GM12872 (cell line): ENCODE measurements around the gene RAB40C.

Experiments used
- TF ChIP-seq, protein P1 (sequence below): IDR thresholded peaks from 3 replicates; pipeline ENCODE4 v1.5.1; 2011; ENCODE audit warnings: low read depth, mild to moderate bottlenecking, low read length, moderate library complexity; ENCODE audit not compliant: insufficient read depth

Gene RAB40C

DNA sequence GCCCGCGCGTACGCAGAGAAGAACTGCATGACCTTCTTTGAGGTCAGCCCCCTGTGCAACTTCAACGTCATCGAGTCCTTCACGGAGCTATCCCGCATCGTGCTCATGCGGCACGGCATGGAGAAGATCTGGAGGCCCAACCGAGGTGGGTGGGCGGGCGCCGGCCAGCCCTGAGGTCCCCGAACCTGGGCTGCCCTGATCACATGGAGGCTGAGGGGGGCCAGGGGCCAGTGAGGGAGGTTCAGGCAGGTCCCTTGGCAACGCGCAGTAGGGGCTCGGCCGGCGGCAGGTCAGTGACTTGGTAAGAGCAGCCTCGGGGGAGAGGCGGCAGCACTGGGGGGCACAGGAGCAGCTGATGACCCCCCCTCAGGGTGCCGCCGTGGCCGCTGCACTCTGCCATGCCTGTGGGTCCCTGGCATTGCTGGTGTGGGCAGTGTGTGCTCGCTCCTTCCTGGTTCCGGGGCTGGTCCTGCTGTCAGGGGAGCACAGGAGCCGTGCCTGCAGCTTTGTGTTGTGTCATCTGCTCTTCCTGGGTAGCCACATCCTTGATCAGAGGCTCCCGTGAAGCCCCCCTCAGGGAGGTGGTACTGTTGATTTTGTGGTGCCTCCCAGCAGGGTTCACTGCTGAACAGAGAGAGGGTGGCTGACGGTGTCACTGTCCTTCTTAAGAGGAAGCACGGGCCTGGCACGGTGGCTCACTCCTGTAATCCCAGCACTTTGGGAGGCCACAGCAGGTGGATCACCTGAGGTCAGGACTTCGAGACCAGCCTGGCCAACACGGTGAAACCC is 36.3 kb downstream of the RAB40C start:
- TF ChIP-seq, protein P1, sequence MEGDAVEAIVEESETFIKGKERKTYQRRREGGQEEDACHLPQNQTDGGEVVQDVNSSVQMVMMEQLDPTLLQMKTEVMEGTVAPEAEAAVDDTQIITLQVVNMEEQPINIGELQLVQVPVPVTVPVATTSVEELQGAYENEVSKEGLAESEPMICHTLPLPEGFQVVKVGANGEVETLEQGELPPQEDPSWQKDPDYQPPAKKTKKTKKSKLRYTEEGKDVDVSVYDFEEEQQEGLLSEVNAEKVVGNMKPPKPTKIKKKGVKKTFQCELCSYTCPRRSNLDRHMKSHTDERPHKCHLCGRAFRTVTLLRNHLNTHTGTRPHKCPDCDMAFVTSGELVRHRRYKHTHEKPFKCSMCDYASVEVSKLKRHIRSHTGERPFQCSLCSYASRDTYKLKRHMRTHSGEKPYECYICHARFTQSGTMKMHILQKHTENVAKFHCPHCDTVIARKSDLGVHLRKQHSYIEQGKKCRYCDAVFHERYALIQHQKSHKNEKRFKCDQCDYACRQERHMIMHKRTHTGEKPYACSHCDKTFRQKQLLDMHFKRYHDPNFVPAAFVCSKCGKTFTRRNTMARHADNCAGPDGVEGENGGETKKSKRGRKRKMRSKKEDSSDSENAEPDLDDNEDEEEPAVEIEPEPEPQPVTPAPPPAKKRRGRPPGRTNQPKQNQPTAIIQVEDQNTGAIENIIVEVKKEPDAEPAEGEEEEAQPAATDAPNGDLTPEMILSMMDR, result no peak

DNA sequence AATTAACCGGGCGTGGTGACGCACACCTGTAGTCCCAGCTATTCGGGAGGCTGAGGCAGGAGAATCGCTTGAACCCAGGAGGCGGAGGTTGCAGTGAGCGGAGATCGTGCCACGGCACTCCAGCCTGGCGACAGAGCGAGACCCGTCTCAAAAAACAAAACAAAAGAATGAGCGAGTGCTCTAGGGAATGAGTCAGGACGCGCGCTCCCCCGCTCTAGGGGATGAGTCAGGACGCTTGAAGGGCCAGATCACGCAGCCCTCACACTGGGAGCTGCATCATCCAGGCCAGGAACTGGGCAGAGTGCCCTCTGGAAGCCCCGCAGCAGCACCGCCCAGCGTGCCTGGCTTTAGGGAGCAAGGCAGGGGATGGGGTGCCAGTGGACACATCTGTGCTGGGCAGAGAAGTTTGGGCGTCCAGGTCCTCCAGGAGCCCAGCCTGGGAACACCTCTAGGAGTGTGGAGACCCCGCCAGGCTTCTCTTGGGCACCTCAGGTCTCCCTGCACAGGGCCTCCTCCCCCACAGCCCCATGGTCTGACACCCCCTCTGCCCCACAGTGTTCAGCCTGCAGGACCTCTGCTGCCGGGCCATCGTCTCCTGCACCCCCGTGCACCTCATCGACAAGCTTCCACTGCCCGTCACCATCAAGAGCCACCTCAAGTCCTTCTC is 37.1 kb downstream of the RAB40C start:
- TF ChIP-seq, protein P1, result no peak

DNA sequence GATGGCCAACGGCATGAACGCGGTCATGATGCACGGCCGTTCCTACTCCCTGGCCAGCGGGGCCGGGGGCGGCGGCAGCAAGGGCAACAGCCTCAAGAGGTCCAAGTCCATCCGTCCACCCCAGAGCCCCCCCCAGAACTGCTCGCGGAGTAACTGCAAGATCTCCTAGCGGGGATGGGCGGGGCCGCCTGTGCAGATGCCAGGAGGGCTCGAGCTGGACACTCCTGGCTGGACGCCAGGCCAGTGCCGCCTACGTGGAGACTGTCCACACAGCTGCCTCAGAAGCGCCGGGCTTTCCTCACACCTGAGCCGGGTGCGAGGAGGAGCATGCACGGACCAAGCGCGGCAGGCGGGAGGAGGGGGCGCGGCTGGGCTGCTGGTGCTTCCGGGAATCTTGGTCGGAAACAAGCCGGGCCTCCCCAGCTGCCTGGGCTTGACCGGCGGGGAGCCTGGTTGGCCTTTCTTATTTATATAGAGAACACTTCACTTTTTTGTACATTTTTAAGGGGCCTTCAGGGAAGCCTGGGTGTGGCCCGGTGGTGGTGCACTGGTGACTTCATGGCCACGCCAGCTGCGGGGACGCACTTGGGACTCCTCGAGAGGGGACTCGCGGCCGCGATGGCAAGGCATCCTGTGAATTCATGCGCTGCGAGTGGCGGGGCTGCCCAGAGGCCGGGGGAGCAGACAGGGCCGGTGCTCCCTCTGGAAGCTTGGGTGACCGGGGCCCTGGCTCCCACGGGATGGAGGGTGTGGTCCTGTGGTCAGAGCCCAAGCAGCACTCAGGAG is 37.8 kb downstream of the RAB40C start:
- TF ChIP-seq, protein P1, result no peak

DNA sequence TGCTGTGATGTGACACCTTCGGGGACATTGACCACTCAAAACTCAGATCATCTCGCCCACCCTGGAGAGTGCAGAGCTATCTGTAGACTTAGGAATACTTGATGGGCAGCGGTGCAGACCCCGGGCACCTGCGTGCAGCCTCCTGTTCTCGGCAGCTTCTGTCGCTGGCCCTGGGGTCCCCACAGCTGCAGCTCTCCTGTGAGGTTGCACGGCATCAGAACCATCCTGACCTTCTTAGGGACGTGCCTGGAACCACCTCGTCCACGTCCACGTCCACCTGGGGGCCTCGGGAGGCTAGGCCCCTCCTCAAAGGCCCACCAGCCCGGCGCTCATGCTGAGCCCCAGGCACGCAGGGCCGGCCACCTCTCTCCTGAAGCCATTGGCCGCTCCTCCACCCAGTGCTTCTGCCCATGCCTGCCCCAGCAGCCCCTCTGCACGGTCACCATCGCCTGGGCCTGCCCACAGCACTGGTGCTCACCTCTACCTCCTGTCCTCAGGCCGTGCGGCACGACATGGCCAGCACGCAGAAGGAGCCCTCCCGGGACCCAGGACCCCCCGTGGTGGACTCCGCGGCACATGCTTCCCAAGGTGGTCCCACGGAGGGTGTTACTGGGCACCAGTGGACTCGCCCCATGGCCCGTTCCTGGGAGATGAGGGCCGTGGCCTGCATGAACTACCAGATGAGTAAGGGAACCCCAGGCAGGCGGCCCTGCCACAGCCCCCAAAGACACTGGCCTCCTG is 38.6 kb downstream of the RAB40C start:
- TF ChIP-seq, protein P1, result no peak

DNA sequence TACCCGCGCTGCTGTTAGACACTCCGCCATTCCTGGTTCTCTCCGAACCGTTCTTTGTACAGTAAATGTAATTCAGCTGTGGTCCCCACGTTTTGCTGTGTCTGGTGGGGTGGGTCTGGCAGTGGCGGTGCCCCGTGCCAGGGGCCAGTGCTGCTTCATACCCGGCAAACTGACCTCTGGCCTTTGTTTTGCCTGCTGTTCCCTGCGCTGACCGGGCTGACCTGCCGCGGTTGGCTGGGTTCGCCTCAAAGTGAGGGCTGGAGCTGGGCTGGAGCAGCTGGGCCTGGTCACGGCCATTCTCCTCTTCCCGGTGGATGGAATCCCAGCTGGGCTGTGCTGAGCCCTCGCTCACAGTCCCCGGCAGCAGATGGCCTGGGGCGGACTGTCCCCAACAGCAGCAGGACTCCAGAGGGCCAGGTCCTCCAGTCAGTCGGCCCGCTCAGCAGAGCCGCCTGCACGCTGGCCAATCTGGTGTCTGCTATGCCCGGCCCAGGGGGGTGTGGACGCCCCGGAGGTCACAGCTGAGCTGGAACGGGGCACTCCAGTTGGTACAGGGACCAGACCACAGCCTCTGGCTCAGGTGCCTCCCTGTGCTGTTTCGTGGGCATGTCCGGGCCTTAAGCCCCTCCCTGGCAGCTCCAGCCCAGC is 39.4 kb downstream of the RAB40C start:
- TF ChIP-seq, protein P1, result no peak

DNA sequence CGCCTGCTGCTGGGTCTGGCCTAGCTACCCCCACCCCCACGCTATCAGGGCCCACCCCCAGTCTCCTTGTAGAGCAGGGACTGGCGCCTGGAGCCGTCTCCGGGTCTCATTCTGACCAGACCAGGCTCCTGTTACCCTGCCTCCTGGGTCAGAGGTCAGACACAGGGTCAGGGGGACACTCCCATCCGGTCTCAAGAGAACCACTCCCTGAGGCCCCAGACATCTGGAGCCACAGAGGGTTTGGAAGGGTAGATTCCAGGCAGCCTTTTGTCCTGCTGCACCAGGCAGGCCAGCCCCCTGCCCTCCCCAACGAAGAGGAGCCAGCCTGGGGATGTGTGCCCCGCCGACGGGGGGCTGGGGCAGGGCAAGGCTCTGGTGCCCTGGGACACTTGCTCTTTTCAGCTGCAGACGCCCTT is 40.0 kb downstream of the RAB40C start:
- TF ChIP-seq, protein P1, result no peak
